SIG-M5 treated with dmso at 0.1 percent for 504 hours (cell line): ENCODE measurements around the gene DIP2C.

Experiments used
- DNase-seq: peaks from one replicate; lab custom pipeline; 2025; ENCODE audit not compliant: unreplicated experiment; lab: John Stamatoyannopoulos, UW

Gene DIP2C

GRCh38 chr10:386771-387592, 302.5 kb downstream of the DIP2C start:
- no peak for DNase-seq

- DNase-seq = no peak
Observed at GRCh38 chr10:385571-386300, 303.7 kb downstream of the DIP2C start.

- no peak for DNase-seq
Observed at GRCh38 chr10:384538-385305, 304.7 kb downstream of the DIP2C start.

- no peak for DNase-seq
Observed at GRCh38 chr10:383519-383918, 305.9 kb downstream of the DIP2C start.

- DNase-seq = no peak
Observed at GRCh38 chr10:381805-382204, 307.7 kb downstream of the DIP2C start.

GRCh38 chr10:381346-381745, 308.1 kb downstream of the DIP2C start:
- no peak for DNase-seq

- DNase-seq = no peak
Observed at GRCh38 chr10:380313-380940, 309.0 kb downstream of the DIP2C start.

- no peak for DNase-seq
Observed at GRCh38 chr10:378930-379704, 310.4 kb downstream of the DIP2C start.

- DNase-seq = no peak
Observed at GRCh38 chr10:378230-378929, 311.1 kb downstream of the DIP2C start.

GRCh38 chr10:377228-377627, 312.2 kb downstream of the DIP2C start:
- DNase-seq = no peak

GRCh38 chr10:375815-376505, 313.5 kb downstream of the DIP2C start:
- no peak for DNase-seq

- no peak for DNase-seq
Observed at GRCh38 chr10:374354-374753, 315.1 kb downstream of the DIP2C start.

- DNase-seq = no peak
Observed at GRCh38 chr10:373526-374309, 315.8 kb downstream of the DIP2C start.

GRCh38 chr10:373015-373414, 316.5 kb downstream of the DIP2C start:
- no peak for DNase-seq

GRCh38 chr10:372566-372965, 316.9 kb downstream of the DIP2C start:
- DNase-seq = no peak

GRCh38 chr10:371515-371914, 318.0 kb downstream of the DIP2C start:
- no peak for DNase-seq

- no peak for DNase-seq
Observed at GRCh38 chr10:370449-370825, 319.0 kb downstream of the DIP2C start.

- DNase-seq = no peak
Observed at GRCh38 chr10:369684-370448, 319.6 kb downstream of the DIP2C start.
